Right lung (tissue), 5 donors: ENCODE results near the gene ENO3. TPM values are rescaled to one million over a fixed set of nuclear protein-coding genes. Genes with fewer than 3 reads are reported as not detected.

Experiments used
- DNase-seq, 2 donors: peaks; one replicate each; pipeline ENCODE4 v3.0.0-alpha.2; 2013
- polyA plus RNA-seq, 5 donors: library from polyadenylated mRNA; unstranded; fragments of 120-200 nt; gene quantifications; one replicate each; pipeline versions ENCODE4 v1.2.1 to v1.2.3, GENCODE V29; 2013; ENCODE audit warnings: inconsistent platforms in 1 of 5, low replicate concordance in 1 of 5; ENCODE audit not compliant: insufficient read length in 5 of 5, insufficient read depth in 1 of 5

ENO3 gene
- polyA plus RNA-seq, 5 donors = 12.8 to 101 (median 15.4) TPM

GRCh38 chr17:4934173-4934979 is 16.5 kb upstream of the ENO3 start:
- DNase-seq = no peak

- DNase-seq = no peak
Measured at GRCh38 chr17:4935650-4936049, 15.3 kb upstream of the ENO3 start.

- no peak for DNase-seq
Measured at GRCh38 chr17:4936436-4936835, 14.5 kb upstream of the ENO3 start.

DNA sequence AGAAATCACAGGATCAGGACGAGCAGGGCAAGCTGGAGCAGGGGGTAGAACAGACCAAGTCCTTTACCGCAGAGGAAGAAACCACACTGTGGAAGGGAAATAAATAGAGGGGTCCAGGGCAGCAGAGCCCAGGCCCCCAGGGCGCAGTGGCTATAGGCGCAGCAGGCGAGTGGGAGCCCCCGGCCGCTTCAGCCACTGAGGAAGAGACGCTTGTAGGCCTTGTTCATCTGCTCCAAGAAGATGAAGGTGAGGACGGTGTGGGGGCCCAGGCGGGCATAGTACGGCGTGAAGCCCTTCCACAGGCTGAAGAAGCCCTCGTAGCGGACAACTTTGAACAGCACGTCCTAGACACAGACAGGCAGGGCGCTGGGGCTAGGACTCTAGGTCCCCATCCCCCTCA is 13.4 kb upstream of the ENO3 start:
- DNase-seq = no peak

DNA sequence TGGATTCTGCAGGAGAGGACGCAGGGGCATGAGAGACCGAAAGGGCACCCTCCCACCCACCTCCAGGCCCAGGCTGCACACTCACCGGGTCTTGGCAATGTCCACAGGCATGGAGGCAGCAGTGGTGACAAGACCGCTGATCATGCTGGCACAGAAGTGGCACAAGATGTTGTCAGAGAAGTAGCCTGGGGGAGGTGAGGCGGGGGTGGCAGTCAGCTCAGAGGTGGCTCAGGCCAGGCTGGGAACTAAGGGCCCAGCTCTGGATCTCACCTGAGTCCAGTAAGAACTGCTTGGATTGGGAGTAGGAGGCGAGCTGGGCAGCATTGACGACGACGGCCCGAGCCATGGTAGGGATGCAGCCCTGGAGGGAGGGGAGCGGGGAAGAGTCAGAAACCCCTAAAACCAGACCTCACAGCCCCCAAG is 12.8 kb upstream of the ENO3 start:
- no peak for DNase-seq

- DNase-seq = no peak
Measured at GRCh38 chr17:4938688-4939545, 12.0 kb upstream of the ENO3 start.

- no peak for DNase-seq
Measured at GRCh38 chr17:4939546-4939795, 11.4 kb upstream of the ENO3 start.

- DNase-seq = peak; percentile 99
Measured at GRCh38 chr17:4939796-4940554, 10.9 kb upstream of the ENO3 start, which contains the start of the genes RNF167 and SLC25A11. RNF167 (plus strand) TSS chr17:4940268; CDS start chr17:4940910, 642 bp downstream. SLC25A11 (minus strand) TSS chr17:4940046; CDS start chr17:4939910, 136 bp downstream.

GRCh38 chr17:4940555-4941318 is 10.2 kb upstream of the ENO3 start:
- DNase-seq = no peak

GRCh38 chr17:4941319-4941610 is 9.7 kb upstream of the ENO3 start:
- DNase-seq = no peak

- DNase-seq = no peak
Measured at GRCh38 chr17:4942760-4943508, 8.0 kb upstream of the ENO3 start.

DNA sequence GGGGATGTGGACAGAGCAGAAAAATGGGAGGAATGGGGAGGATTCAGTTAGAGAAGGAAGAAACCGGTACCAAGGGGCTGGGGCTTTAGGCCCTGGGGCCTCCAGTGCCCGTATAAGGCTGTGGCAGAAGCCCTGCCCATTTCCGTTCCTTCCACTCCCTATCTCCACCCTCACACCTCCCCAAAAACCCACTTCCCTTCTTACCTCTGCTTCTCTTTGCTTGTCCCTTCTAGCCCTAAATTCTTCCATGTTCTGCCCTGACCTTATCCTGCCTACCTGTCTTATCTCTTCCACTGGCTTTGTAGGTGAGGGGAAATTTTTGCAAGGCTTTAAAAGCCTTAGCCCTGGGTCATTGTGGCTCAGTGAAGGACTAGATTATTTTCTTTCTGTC is 6.8 kb upstream of the ENO3 start:
- no peak for DNase-seq

- DNase-seq = no peak
Measured at GRCh38 chr17:4944554-4945175, 6.3 kb upstream of the ENO3 start.

GRCh38 chr17:4945176-4945943 is 5.6 kb upstream of the ENO3 start:
- no peak for DNase-seq

GRCh38 chr17:4945944-4946280 is 5.0 kb upstream of the ENO3 start:
- DNase-seq = no peak

DNA sequence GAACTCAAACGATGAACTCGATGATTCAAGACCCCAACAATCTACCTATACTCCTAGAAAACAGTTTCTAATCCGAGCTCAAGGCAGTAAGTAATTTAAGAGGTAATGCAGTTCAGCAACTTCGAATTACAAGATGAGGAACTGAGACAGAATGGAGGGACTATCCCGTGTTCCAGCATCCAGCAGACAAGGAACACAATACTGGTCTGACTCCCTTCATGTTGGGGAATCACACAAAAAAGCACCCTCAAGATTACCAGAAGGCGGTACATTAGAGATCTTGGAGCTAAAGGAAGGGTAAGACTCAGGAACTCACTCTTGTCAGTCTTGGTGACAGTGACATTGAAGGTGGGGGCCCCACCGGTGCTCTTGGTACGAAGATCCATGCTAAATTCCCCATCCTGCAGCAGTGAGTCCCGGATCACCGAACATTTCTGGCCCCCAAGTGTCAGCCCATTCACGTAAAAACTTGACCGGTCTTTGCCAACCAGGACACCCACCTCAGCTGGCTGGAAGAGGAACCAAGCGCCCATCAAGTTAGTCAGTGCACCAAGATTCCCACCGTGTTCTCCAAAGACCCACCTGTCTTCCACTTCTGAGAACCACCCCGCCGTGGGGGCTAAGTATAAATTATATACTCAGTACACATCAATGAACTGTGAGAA is 4.5 kb upstream of the ENO3 start:
- DNase-seq = no peak

DNA sequence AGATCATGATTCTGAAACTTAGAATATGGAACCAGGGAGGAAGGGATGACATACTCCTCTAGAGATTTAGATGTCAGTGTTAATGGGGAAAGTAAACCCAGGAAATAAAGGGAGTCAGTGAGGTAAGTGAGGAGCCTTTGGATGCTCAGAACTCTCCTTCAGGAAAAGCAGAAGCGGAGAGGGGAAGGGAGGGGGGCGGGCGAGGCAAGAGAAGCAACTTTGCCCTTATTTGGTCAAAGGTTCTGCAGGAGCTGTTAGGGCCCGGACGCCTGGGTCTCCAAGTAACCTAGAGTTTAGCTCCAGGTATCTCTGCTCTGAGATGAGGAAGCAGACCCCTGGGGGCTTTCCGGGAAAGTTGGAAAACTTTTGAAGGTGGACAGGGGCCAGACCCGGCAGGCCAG is 3.9 kb upstream of the ENO3 start:
- no peak for DNase-seq

GRCh38 chr17:4947411-4948165 is 3.3 kb upstream of the ENO3 start:
- DNase-seq = peak; percentile 60 to 62
